ENCODE results near the gene GLG1.

GLG1 gene

GRCh38 chr16:74462361-74462760 lies 144.6 kb downstream of the GLG1 start:
- no peak overlapping the region for H3K9ac ChIP-seq (ENCODE audit: low read length)
- H4K20me1 ChIP-seq (ENCODE audit: insufficient read depth, low read length): no peaks in the 10 kb centered on the region
- no peaks in the 10 kb centered on the region for H3K79me2 ChIP-seq (ENCODE audit: low read length)
- H3K4me1 ChIP-seq (ENCODE audit: low read length): peaks cover 15% of the 10 kb centered on the region
- H3K27ac ChIP-seq (ENCODE audit: low read length): no peak overlapping the region
- H3K4me2 ChIP-seq (ENCODE audit: low read length): no peak overlapping the region
- H3K9me3 ChIP-seq (ENCODE audit: insufficient read depth, low read length): no peaks in the 10 kb centered on the region
- no peak for TF ChIP-seq CTCF (IDR thresholded peaks at IDR 0.05; ENCODE audit: low read depth, low read length)
- TF ChIP-seq EZH2phosphoT487 (IDR thresholded peaks at IDR 0.05; ENCODE audit: low read depth): no peak
- peaks cover 56% of the 10 kb centered on the region for H3K36me3 ChIP-seq (replicated peaks; ENCODE audit: low read depth, low read length)
- no peak overlapping the region for H3K4me3 ChIP-seq (ENCODE audit: low read length)
- no peak overlapping the region for H2AFZ ChIP-seq (ENCODE audit: low read depth, low read length)
- H3K27me3 ChIP-seq (ENCODE audit: low read depth, low read length): no peaks in the 10 kb centered on the region

GRCh38 chr16:74461826-74462225 lies 145.1 kb downstream of the GLG1 start:
- H3K4me1 ChIP-seq (ENCODE audit: low read length): peaks cover 15% of the 10 kb centered on the region
- TF ChIP-seq EZH2phosphoT487 (IDR thresholded peaks at IDR 0.05; ENCODE audit: low read depth) (no peak), CTCF (IDR thresholded peaks at IDR 0.05; ENCODE audit: low read depth, low read length) (no peak)
- no peak overlapping the region for H3K4me2 ChIP-seq (ENCODE audit: low read length)
- peaks cover 55% of the 10 kb centered on the region for H3K36me3 ChIP-seq (replicated peaks; ENCODE audit: low read depth, low read length)
- H3K9me3 ChIP-seq (ENCODE audit: insufficient read depth, low read length): no peaks in the 10 kb centered on the region
- no peak overlapping the region for H3K27ac ChIP-seq (ENCODE audit: low read length)
- H3K9ac ChIP-seq (ENCODE audit: low read length): no peak overlapping the region
- no peak overlapping the region for H3K4me3 ChIP-seq (ENCODE audit: low read length)
- no peak overlapping the region for H2AFZ ChIP-seq (ENCODE audit: low read depth, low read length)
- H4K20me1 ChIP-seq (ENCODE audit: insufficient read depth, low read length): no peaks in the 10 kb centered on the region
- H3K27me3 ChIP-seq (ENCODE audit: low read depth, low read length): no peaks in the 10 kb centered on the region
- no peaks in the 10 kb centered on the region for H3K79me2 ChIP-seq (ENCODE audit: low read length)

- H3K36me3 ChIP-seq (replicated peaks; ENCODE audit: low read depth, low read length): peaks cover 56% of the 10 kb centered on the region
- no peaks in the 10 kb centered on the region for H3K79me2 ChIP-seq (ENCODE audit: low read length)
- H3K27ac ChIP-seq (ENCODE audit: low read length): no peak overlapping the region
Observed at GRCh38 chr16:74460542-74460941, 146.4 kb downstream of the GLG1 start.

GRCh38 chr16:74456290-74456625 lies 150.7 kb downstream of the GLG1 start:
- Histone ChIP-seq H3K4me2 (ENCODE audit: low read length) (no peak overlapping the region), H3K4me3 (ENCODE audit: low read length) (no peak overlapping the region), H4K20me1 (ENCODE audit: insufficient read depth, low read length) (no peaks in the 10 kb centered on the region), H3K9me3 (ENCODE audit: insufficient read depth, low read length) (no peaks in the 10 kb centered on the region), H2AFZ (ENCODE audit: low read depth, low read length) (no peak overlapping the region), H3K27me3 (ENCODE audit: low read depth, low read length) (no peaks in the 10 kb centered on the region), H3K4me1 (ENCODE audit: low read length) (peaks cover 4% of the 10 kb centered on the region; the same call in 1 of the 2 replicates), H3K9ac (ENCODE audit: low read length) (no peak overlapping the region), H3K79me2 (ENCODE audit: low read length) (no peaks in the 10 kb centered on the region), H3K27ac (ENCODE audit: low read length) (no peak overlapping the region), H3K36me3 (replicated peaks; ENCODE audit: low read depth, low read length) (peaks cover 49% of the 10 kb centered on the region)
- TF ChIP-seq EZH2phosphoT487 (IDR thresholded peaks at IDR 0.05; ENCODE audit: low read depth) (no peak), CTCF (IDR thresholded peaks at IDR 0.05; ENCODE audit: low read depth, low read length) (no peak)

More at GRCh38 chr16:74460542-74460941, 146.4 kb downstream of the GLG1 start:
- TF ChIP-seq EZH2phosphoT487 (IDR thresholded peaks at IDR 0.05; ENCODE audit: low read depth) (no peak), CTCF (IDR thresholded peaks at IDR 0.05; ENCODE audit: low read depth, low read length) (no peak)
- H4K20me1 ChIP-seq (ENCODE audit: insufficient read depth, low read length): no peaks in the 10 kb centered on the region
- H3K4me2 ChIP-seq (ENCODE audit: low read length): no peak overlapping the region
- H3K9ac ChIP-seq (ENCODE audit: low read length): no peak overlapping the region
- H2AFZ ChIP-seq (ENCODE audit: low read depth, low read length): no peak overlapping the region
- no peaks in the 10 kb centered on the region for H3K9me3 ChIP-seq (ENCODE audit: insufficient read depth, low read length)
- no peaks in the 10 kb centered on the region for H3K27me3 ChIP-seq (ENCODE audit: low read depth, low read length)
- no peak overlapping the region for H3K4me3 ChIP-seq (ENCODE audit: low read length)
- H3K4me1 ChIP-seq (ENCODE audit: low read length): peaks cover 13% of the 10 kb centered on the region
